Measurements from ENCODE around the gene AP4B1.
A peak's percentile ranks its signal among the peaks of the same experiment; 100 is the strongest.

GRCh38 chr1:113929750-113930498 is 25.3 kb upstream of the AP4B1 start:
- TF ChIP-seq CTCF (IDR thresholded peaks at IDR 0.05), result peak in 5 of 12 donors; percentile 21 to 38 (median 34)
- no peak for TF ChIP-seq POLR2A (IDR thresholded peaks at IDR 0.05)

Measured in heart left ventricle (tissue), 13 donors.